NCI-H1092 (cell line): ENCODE data around the gene TRMT11.
A peak's percentile ranks its signal among the peaks of the same experiment; 100 is the strongest.
"Not testable (repeated sequence)": the region's sequence is repeated elsewhere in the genome, so short reads cannot be mapped to it uniquely, and the experiment has no call there.

ENCODE experiments used
- DNase-seq: peaks from one replicate; lab custom pipeline; 2025; lab: John Stamatoyannopoulos, UW

Gene TRMT11

DNA sequence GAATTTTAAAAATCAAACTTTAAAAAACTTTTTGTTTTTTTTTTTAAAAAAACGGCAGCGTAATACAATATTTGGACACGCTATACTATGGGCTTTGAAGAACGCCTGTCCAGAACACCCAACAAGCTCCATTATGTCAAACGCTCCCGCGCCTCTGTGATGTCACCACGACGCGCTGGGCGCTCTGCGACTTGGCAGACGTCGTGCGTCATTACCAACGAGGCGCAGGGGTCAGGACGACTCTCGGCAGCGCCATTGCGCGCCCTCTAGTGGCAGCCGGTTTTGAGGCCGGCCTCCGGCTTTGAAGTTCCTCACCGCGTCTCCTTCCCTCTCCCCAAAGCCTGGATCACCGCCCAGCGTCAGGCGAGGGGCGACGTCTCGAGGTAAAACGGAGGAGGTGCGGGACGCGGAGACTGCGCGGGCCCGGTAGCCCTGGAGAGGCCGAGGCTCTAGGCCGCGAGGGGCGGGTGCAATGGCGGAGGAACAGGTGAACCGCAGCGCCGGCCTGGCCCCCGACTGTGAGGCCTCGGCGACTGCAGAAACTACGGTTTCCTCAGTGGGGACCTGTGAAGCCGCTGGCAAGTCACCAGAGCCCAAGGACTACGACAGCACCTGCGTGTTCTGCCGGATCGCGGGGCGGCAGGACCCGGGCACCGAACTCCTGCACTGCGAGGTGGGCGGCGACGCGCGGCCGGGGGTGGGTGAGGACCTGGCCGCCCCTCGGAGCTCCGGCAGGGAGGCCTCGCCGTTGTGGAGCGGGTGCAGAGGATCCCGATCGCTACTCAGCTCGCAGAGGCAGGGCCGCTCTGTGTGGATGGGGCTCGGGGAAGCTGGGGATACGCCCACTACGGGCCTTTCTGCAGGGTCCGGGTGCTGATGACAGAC is 29.6 kb upstream of the TRMT11 start, which contains the start of gene HINT3:
Gene HINT3, plus strand, starts transcription at position 265 of the 885 bp plus-strand sequence. Its CDS starts 208 bp downstream, at position 473.
- peak; percentile 97 for DNase-seq

- DNase-seq: no peak
Observed at GRCh38 chr6:125957391-125957693, 29.0 kb upstream of the TRMT11 start.

DNA sequence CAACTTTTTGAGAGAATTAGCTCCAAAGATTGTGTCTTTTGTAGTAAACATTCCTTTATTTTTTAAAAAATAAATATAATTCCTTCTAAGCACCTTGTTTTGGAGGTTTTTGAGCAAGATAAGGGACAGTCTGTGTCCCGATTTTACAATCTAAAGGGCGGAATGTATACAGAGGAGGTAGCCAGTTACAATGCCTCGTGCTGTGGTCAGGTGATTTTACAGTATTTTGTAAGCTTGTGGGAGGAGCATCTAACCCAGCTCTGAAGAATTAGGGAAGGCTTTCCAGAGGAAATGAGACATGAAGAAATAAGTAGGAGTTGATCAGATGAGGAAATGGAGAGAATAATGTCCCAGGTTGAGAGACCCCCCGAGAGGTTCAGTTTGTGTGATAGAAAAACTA is 28.5 kb upstream of the TRMT11 start:
- no peak for DNase-seq

- DNase-seq: no peak
Observed at GRCh38 chr6:125959041-125959440, 27.3 kb upstream of the TRMT11 start.

GRCh38 chr6:125961117-125961516 is 25.2 kb upstream of the TRMT11 start:
- no peak for DNase-seq

GRCh38 chr6:125962900-125963497 is 23.3 kb upstream of the TRMT11 start:
- DNase-seq: no peak

DNA sequence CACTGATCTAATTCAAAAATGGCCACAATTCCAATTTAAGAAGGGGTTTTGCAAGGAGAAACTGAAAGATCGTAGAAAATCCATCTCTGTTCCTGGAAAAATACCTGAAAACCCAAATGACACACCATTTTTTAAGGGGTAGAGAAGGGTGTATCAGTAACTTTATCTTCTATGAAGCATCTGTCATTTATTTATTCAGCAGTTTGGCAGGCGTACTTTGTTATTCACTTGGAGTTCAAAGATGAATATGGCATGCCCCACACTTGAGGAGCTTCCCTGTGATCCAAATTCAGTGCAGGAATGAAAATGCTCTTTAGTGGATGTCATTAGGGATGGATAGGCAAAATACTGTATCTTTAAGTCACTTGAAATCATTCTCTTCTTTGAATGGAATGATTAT is 22.5 kb upstream of the TRMT11 start:
- no peak for DNase-seq

GRCh38 chr6:125966569-125966968 is 19.8 kb upstream of the TRMT11 start:
- DNase-seq: no peak

DNA sequence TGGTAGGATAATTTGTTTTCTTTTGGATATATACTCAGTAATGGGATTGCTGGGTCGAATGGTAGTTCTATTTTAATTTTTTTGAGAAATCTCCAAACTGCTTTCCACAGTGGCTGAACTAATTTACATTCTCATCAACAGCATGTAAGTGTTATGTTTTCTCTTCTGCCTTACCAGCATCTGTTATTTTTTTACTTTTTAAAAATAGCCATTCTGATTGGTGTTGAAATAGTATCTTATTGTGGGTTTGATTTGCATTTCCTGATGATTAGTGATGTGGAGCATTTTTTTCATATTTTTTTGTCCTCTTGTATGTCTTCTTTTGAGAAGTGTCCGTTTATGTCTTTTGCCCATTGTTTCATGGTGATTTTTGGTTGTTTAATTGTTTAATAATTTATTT is 17.8 kb upstream of the TRMT11 start:
- no peak for DNase-seq

DNA sequence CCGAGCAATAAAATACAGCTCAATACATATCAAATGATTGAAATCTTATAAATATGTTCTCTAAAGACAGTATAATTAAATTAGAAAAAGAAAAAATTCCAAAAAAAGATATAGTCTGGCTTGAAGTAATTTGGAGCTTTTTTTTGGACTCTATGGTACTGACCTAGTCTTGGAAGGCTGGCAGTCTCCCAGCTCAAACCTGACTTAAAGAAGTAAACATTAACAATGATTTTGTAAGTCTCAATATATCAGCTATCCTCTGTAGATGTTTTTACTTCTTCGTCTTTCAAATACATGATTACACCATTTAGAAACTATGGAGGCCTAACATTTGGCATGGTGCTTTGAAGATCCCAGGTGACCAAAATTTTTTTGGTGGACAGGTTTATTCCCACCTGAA is 15.6 kb upstream of the TRMT11 start:
- no peak for DNase-seq

GRCh38 chr6:125972478-125972877 is 13.9 kb upstream of the TRMT11 start:
- not testable (repeated sequence) for DNase-seq

- DNase-seq: no peak
Observed at GRCh38 chr6:125974214-125974866, 12.0 kb upstream of the TRMT11 start.

DNA sequence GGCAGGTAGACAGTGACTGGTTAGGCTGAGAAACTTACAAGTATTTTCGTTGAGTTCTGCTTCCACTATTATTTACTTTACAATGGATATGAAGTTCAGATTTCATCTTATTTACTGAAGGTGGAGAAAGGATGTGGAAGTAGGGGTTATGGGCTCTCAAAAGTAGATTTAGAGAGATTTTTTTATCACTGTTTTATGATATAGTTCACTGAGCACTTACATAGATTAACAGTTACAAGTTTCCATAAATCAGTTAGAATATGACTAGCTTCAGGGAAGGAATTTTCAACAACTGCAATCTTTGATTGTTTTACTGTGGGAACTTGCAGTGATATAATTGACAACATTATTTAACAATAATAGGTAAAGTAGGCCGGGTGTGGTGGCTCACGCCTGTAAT is 7.2 kb upstream of the TRMT11 start:
- no peak for DNase-seq

DNA sequence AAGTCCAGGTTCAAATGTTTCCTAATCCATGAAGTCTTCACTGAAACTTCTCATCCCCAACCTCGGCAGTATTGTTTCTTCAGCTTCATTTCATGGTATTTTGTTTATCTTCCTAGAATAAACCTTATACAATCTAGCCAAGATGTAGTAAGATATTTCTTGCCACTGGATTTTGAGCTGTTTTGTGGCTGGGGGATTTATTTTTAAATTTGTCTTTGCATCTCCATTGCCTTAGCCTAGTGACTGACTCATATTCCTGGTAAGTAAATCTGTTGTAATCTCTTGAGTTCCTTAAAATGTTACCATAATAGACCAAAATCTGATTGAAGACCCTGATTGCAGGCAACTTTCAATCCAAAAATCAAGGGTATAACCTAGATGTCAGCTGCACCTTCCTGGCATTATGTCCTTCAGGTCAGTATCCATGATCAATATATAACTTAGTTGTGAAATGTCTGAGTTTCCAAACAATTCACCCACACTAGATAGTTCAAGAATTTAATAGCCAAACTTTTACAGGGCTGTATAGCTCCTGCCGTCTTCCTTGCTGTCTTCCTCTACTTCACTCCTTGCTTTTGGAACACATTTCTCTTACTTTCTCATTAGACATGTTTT is 4.7 kb upstream of the TRMT11 start:
- DNase-seq: no peak

- DNase-seq: no peak
Observed at GRCh38 chr6:125983246-125983945, 2.9 kb upstream of the TRMT11 start.

- no peak for DNase-seq
Observed at GRCh38 chr6:125984311-125984710, 2.0 kb upstream of the TRMT11 start.

DNA sequence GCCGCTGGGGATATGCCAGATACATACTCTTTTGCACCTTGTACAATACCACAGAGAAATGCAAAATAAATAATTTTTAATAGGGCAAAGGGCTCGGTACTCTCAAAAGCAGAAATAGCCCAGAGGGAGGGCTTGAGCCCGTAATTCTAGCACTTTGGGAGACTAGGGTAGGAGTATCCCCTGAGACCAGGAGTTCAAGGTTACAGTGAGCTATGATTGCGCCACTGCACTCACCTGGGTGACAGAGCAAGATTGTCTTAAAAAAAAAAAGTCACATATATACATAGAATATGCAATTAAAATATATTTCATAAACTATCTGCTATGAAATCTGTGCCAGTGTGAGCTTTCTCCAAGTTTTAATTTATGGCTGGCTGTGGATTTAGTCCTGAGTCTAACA is 818 bp upstream of the TRMT11 start:
- DNase-seq: no peak

DNA sequence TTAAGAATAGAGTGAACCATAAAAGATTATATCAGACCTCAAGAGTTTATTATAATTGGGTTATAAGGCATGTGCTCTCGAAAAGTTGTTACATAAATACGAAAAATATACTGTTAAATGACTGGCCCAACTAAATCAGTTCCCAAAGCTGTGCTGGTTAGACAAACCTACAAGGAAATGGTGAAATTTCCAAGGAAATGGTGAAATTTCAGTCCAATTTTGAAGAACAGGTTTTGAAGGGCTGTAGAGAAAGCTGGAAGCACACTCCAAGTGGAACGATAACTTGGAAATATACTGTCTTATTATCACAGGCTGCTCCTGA is 400 bp upstream of the TRMT11 start:
- DNase-seq: no peak

- no peak for DNase-seq
Observed at GRCh38 chr6:125987026-125987617, 782 bp downstream of the TRMT11 start.

- DNase-seq: no peak
Observed at GRCh38 chr6:125988280-125988679, 1.9 kb downstream of the TRMT11 start.

- no peak for DNase-seq
Observed at GRCh38 chr6:125989631-125990030, 3.3 kb downstream of the TRMT11 start.

DNA sequence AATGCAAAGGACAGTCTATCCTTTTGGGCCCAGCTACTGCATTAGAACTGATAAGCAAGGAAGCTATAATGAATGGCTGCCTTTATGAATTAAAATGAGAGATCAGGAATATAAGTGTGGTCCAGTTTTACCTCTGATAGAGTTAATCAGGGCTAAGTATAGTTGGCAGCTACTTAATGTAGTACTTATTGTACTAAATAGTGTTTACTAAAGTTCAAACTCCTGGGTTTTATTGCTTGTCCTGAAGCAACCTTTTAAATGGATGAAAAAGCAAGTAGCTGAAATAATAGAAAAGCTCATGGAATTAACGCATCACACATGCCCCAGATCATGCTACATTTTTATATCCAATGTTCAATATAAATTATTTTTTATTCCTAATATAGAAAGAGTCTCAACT is 5.3 kb downstream of the TRMT11 start:
- DNase-seq: no peak
